Measurements from ENCODE around the gene DAAM2. TPM values are rescaled to one million over a fixed set of nuclear protein-coding genes. Genes with fewer than 3 reads are reported as not detected.

The DAAM2 gene
- total and polyA plus RNA-seq, 2 of the 8 experiments (the other 6 are each of a cell fraction or from before 2014, with no cell fraction given) = 1.5 to 2.9 TPM

DNA sequence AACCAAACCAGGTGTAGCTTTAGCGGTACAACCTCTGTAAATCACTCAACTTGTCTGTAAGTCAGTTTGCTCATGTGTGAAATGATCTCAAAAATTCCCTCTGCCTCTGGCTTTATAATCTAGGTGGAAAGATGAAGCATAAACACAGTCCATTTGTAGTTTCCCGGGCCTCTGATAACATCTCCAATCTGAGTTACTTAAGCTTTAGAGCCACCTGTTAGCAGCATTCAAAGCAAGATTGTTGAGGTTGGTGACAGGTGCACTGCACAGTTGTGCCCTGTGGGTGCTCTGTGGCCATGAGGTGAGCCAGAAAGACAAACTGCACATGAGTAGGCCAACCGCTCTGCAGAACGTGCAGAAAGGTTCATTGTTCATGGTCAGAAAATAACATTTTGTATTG, 88.4 kb downstream of the DAAM2 start:
- H4K20me1 ChIP-seq (replicated peaks in 1 of 2; ENCODE audit: control insufficient read depth in 1 of 2, insufficient read depth in 2 of 2, low read length in 2 of 2) = no peaks in the 10 kb centered on the region
- H2AFZ ChIP-seq (ENCODE audit: low read length) = no peak overlapping the region
- H3K9ac ChIP-seq (replicated peaks in 1 of 4; ENCODE audit: extremely low read depth in 1 of 4, low read depth in 3 of 4, low read length in 3 of 4) = no peak overlapping the region
- H2BK12ac ChIP-seq (ENCODE audit: low read depth, low read length) = no peak overlapping the region
- H3K79me2 ChIP-seq (ENCODE audit: control insufficient read depth in 1 of 2, insufficient read depth in 2 of 2, low read length in 2 of 2) = no peaks in the 10 kb centered on the region
- H3K4me2 ChIP-seq (ENCODE audit: insufficient read depth in 1 of 2, low read depth in 2 of 2, low read length in 2 of 2) = no peak overlapping the region
- ChIA-PET POLR2A (ENCODE audit: partially characterized antibody) (no interaction called here), CTCF (ENCODE audit: partially characterized antibody) (interaction anchor here (0.8 to 15.7 kb wide), 8 partner anchors 12 to 527 kb away, joined by 3 to 135 read pairs (median 4); no protein-coding TSS in a partner anchor)
- FAIRE-seq (no peak), DNase-seq (ENCODE audit: low read depth in 1 of 2, low spot score in 2 of 2) (no peak)
- 99% methylated on average over 4 of the region's 4 CpGs; no CpG with 5 or more reads in 1 of the 2 experiments for WGBS, 2 experiments (ENCODE audit: extremely low coverage in 1 of 2, insufficient coverage in 1 of 2, insufficient read length in 1 of 2, insufficient replicate concordance in 2 of 2, low coverage in 1 of 2, low lambda C conversion rate in 2 of 2, missing lambda C conversion rate in 1 of 2)
- no peak overlapping the region for H4K8ac ChIP-seq (ENCODE audit: extremely low read depth, insufficient read depth, low read length)
- H2BK5ac ChIP-seq (ENCODE audit: low read depth, low read length) = no peak overlapping the region
- no peaks in the 10 kb centered on the region for H3K79me1 ChIP-seq (ENCODE audit: low read depth, low read length)
- no peak overlapping the region for H3K4me3 ChIP-seq (ENCODE audit: extremely low read depth in 1 of 4, insufficient read depth in 2 of 4, low read depth in 3 of 4, low read length in 4 of 4)
- no peak overlapping the region for H3K18ac ChIP-seq (ENCODE audit: extremely low read depth, low read length)
- H3K27ac ChIP-seq (ENCODE audit: low read depth, low read length) = no peak overlapping the region
- no peak overlapping the region for H3K23ac ChIP-seq (ENCODE audit: insufficient read length)
- H3K23me2 ChIP-seq (ENCODE audit: low read depth, low read length) = 0 out of 2 replicates have a peak, but pooled peaks cover 2% of the 10 kb centered on the region
- H2BK15ac ChIP-seq (ENCODE audit: low read length) = no peak overlapping the region
- H2AK5ac ChIP-seq (ENCODE audit: low read depth, low read length) = no peak overlapping the region
- no peak overlapping the region for H3K56ac ChIP-seq (replicated peaks; ENCODE audit: insufficient read length, low read depth, low read length)
- H4K5ac ChIP-seq (ENCODE audit: insufficient read length, low read depth, low read length) = no peak overlapping the region
- H2BK120ac ChIP-seq (replicated peaks; ENCODE audit: low read depth, low read length) = no peak overlapping the region
- H3K14ac ChIP-seq (ENCODE audit: insufficient read length) = no peak overlapping the region
- no peaks in the 10 kb centered on the region for H3K36me3 ChIP-seq (ENCODE audit: control insufficient read depth in 2 of 4, insufficient read depth in 4 of 4, low read length in 3 of 4)
- H3K4me1 ChIP-seq (replicated peaks in 1 of 4; ENCODE audit: control insufficient read depth in 3 of 4, insufficient read depth in 4 of 4, low read length in 3 of 4) = no peaks in the 10 kb centered on the region
- H3K4ac ChIP-seq (replicated peaks; ENCODE audit: insufficient read length, low read depth, low read length) = no peak overlapping the region
- no peaks in the 10 kb centered on the region for H3K9me3 ChIP-seq (ENCODE audit: insufficient read depth in 2 of 2, low read depth in 1 of 2, low read length in 1 of 2)
- no peaks in the 10 kb centered on the region for H3K27me3 ChIP-seq (replicated peaks in 1 of 4; ENCODE audit: control insufficient read depth in 3 of 4, extremely low read depth in 1 of 4, insufficient read depth in 3 of 4, low read length in 3 of 4)
- H4K91ac ChIP-seq (replicated peaks; ENCODE audit: insufficient read length, low read length) = no peak overlapping the region
- no peak overlapping the region for H2BK20ac ChIP-seq (ENCODE audit: low read length)
- no peak for TF ChIP-seq SIX5 (IDR thresholded peaks at IDR 0.05; ENCODE audit: low read depth, low read length)
- TF ChIP-seq, protein P1, sequence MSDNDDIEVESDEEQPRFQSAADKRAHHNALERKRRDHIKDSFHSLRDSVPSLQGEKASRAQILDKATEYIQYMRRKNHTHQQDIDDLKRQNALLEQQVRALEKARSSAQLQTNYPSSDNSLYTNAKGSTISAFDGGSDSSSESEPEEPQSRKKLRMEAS (IDR thresholded peaks at IDR 0.05) = no peak
- TF ChIP-seq, protein P2, sequence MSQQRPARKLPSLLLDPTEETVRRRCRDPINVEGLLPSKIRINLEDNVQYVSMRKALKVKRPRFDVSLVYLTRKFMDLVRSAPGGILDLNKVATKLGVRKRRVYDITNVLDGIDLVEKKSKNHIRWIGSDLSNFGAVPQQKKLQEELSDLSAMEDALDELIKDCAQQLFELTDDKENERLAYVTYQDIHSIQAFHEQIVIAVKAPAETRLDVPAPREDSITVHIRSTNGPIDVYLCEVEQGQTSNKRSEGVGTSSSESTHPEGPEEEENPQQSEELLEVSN (IDR thresholded peaks at IDR 0.05) = no peak
- TF ChIP-seq GTF2F1 (IDR thresholded peaks at IDR 0.05; ENCODE audit: borderline replicate concordance, low read depth, low read length) = no peak
- TF ChIP-seq HDAC2 (IDR thresholded peaks at IDR 0.05; ENCODE audit: borderline replicate concordance in 1 of 2, low read depth in 2 of 2, low read length in 2 of 2) = no peak
- TF ChIP-seq, protein P3, sequence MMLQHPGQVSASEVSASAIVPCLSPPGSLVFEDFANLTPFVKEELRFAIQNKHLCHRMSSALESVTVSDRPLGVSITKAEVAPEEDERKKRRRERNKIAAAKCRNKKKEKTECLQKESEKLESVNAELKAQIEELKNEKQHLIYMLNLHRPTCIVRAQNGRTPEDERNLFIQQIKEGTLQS (IDR thresholded peaks at IDR 0.05; ENCODE audit: insufficient read depth, low read depth, low read length) = no peak
- TF ChIP-seq TBP (IDR thresholded peaks at IDR 0.05; ENCODE audit: low read depth, low read length) = no peak
- TF ChIP-seq ASH2L (IDR thresholded peaks at IDR 0.05; ENCODE audit: low read length) = no peak
- no peak for TF ChIP-seq EZH2 (IDR thresholded peaks at IDR 0.05; ENCODE audit: low read depth, low read length, severe bottlenecking)
- TF ChIP-seq KDM4A (IDR thresholded peaks at IDR 0.05; ENCODE audit: low read depth, low read length, severe bottlenecking) = no peak
- no peak for TF ChIP-seq PHF8 (conservative IDR thresholded peaks at IDR 0.05; ENCODE audit: low read depth, low read length)
- no peak for TF ChIP-seq NANOG (IDR thresholded peaks at IDR 0.05; ENCODE audit: insufficient read depth, low read depth, low read length, poor library complexity, severe bottlenecking)
